Endothelial cell of umbilical vein (primary cell): ENCODE data around the gene SUFU. TPM values are rescaled to one million over a fixed set of nuclear protein-coding genes. Genes with fewer than 3 reads are reported as not detected.

Experiments used
- BruUV-seq: library from RNA; stranded (reverse); fragments of 400-500 nt; replicated peaks from 2 replicates; lab custom pipeline; 2021; lab: Mats Ljungman, UMichigan
- CTCF ChIA-PET: fragments of 300-600, 350-600 bp; sonication (Branson Sonifier 250); formaldehyde crosslinking; loops from one replicate; lab custom pipeline; 2021; ENCODE audit warnings: antibody characterized with exemption, inconsistent platforms; lab: Charles Lee
- POLR2A ChIA-PET: fragments of 300-600, 350-600 bp; sonication (Branson Sonifier 250); formaldehyde crosslinking; loops from one replicate; lab custom pipeline; 2021; ENCODE audit warnings: antibody characterized with exemption, inconsistent platforms; lab: Charles Lee
- DNase-seq: peaks from one replicate; pipeline ENCODE4 v3.0.0-alpha.2; 2011; ENCODE audit warnings: low read depth, low spot score
- FAIRE-seq: peaks from 2 replicates; lab custom pipeline; 2011; peaks lifted over from hg19 to GRCh38; lab: Jason Lieb, UNC
- H2AFZ ChIP-seq: 2 replicates; pipeline ENCODE4 v1.6.0; 2012; ENCODE audit warnings: low read depth, low read length, control low read depth, inconsistent platforms
- H3K27ac ChIP-seq: 2 replicates; pipeline ENCODE4 v1.5.1; 2011; ENCODE audit warnings: low read depth, mild to moderate bottlenecking, control low read depth, low read length, moderate library complexity; ENCODE audit not compliant: insufficient read depth
- H3K27me3 ChIP-seq, 2 experiments: 2 replicates each; pipeline versions ENCODE4 v1.6.0 to v1.6.1; 2011; ENCODE audit warnings: low read length in 2 of 2, mixed read lengths in 1 of 2; ENCODE audit not compliant: control insufficient read depth in 2 of 2, insufficient read depth in 2 of 2
- H3K36me3 ChIP-seq, 2 experiments: 2 replicates in 1 of 2; 3 replicates in 1 of 2; pipeline ENCODE4 v1.5.1; 2011; ENCODE audit warnings: low read length in 2 of 2, mild to moderate bottlenecking in 1 of 2, moderate library complexity in 1 of 2; ENCODE audit not compliant: control insufficient read depth in 2 of 2, insufficient read depth in 2 of 2; ENCODE audit errors: extremely low read depth in 1 of 2
- H3K4me1 ChIP-seq: 3 replicates; pipeline ENCODE4 v1.5.1; 2011; ENCODE audit warnings: mild to moderate bottlenecking, low read length; ENCODE audit not compliant: control insufficient read depth, insufficient read depth; ENCODE audit errors: extremely low read depth
- H3K4me2 ChIP-seq: 2 replicates; pipeline ENCODE4 v1.6.1; 2011; ENCODE audit warnings: low read length, control low read depth, mixed read lengths; ENCODE audit not compliant: insufficient read depth
- H3K4me3 ChIP-seq, 3 experiments: fragments of 200-600 bp in 1 of 3; sonication (generic), shearing (Covaris generic) in 1 of 3; replicated peaks in 1 of 3; 2 replicates each; pipeline ENCODE4 v1.5.1; 2011 to 2016; ENCODE audit warnings: control low read depth in 3 of 3, low read length in 3 of 3, mild to moderate bottlenecking in 2 of 3, inconsistent platforms in 1 of 3, low read depth in 1 of 3, moderate library complexity in 1 of 3; ENCODE audit not compliant: insufficient read depth in 1 of 3
- H3K79me2 ChIP-seq: 2 replicates; pipeline ENCODE4 v1.6.0; 2012; ENCODE audit warnings: low read length, inconsistent platforms; ENCODE audit not compliant: control insufficient read depth, insufficient read depth
- H3K9ac ChIP-seq: replicated peaks from 2 replicates; pipeline ENCODE3; 2011; ENCODE audit warnings: low read length, control low read depth; ENCODE audit not compliant: insufficient read depth; ENCODE audit errors: extremely low read depth
- H3K9me1 ChIP-seq: replicated peaks from 3 replicates; pipeline ENCODE4 v1.6.0; 2011; ENCODE audit warnings: mild to moderate bottlenecking, low read length; ENCODE audit not compliant: control insufficient read depth, insufficient read depth; ENCODE audit errors: extremely low read depth
- H3K9me3 ChIP-seq: replicated peaks from 2 replicates; pipeline ENCODE4 v1.5.1; 2012; ENCODE audit warnings: low read length, inconsistent platforms; ENCODE audit not compliant: control insufficient read depth, insufficient read depth
- H4K20me1 ChIP-seq: replicated peaks from 2 replicates; pipeline ENCODE3; 2011; ENCODE audit warnings: mild to moderate bottlenecking, low read length; ENCODE audit not compliant: control insufficient read depth, insufficient read depth; ENCODE audit errors: extremely low read depth
- EZH2 ChIP-seq: IDR thresholded peaks from 2 replicates; pipeline ENCODE4 v1.6.1; 2012; ENCODE audit warnings: borderline replicate concordance, low read depth, mild to moderate bottlenecking, moderate library complexity, low read length, inconsistent platforms; ENCODE audit not compliant: severe bottlenecking
- FOS ChIP-seq: IDR thresholded peaks from 2 replicates; pipeline ENCODE4 v1.6.1; 2011; ENCODE audit warnings: mild to moderate bottlenecking, low read length, moderate library complexity, borderline replicate concordance; ENCODE audit not compliant: insufficient read depth
- GATA2 ChIP-seq: IDR thresholded peaks from 2 replicates; pipeline ENCODE4 v1.7.0; 2011; ENCODE audit warnings: low read depth, mild to moderate bottlenecking, moderate library complexity, mixed read lengths, low read length; ENCODE audit not compliant: insufficient read length, insufficient read depth
- JUN ChIP-seq: IDR thresholded peaks from 2 replicates; pipeline ENCODE4 v1.6.1; 2011; ENCODE audit warnings: borderline replicate concordance, low read depth; ENCODE audit not compliant: insufficient read length, insufficient read depth
- MYC ChIP-seq: IDR thresholded peaks from one replicate; pipeline ENCODE4 v1.6.1; 2011; ENCODE audit warnings: mild to moderate bottlenecking, low read depth, low read length
- POLR2A ChIP-seq: IDR thresholded peaks from 2 replicates; pipeline ENCODE4 v1.6.1; 2012; ENCODE audit warnings: low read depth, mild to moderate bottlenecking, control low read depth, low read length
- POLR2AphosphoS5 ChIP-seq: IDR thresholded peaks from 2 replicates; pipeline ENCODE4 v1.6.1; 2012; ENCODE audit warnings: low read depth, mild to moderate bottlenecking, control low read depth, low read length, moderate library complexity; ENCODE audit not compliant: insufficient read depth
- dilution Hi-C: fragments of 300-500 bp; cut with MboI; formaldehyde crosslinking; loops from one replicate; pipeline ENCODE4 v1.15.0; 2019; ENCODE audit warnings: low sequenced_read_pairs; ENCODE audit not compliant: extremely low pct_ligation_motif_present
- intact Hi-C: fragments of 100-400 bp; cut with micrococcal nuclease; formaldehyde crosslinking; loops from one replicate; pipeline ENCODE4 v1.10.0; 2022
- polyA plus RNA-seq, 4 experiments: library from polyadenylated mRNA; depleted of rRNA in 3 of 4; stranded (reverse) in 3 of 4; unstranded in 1 of 4; fragments of >200 nt; gene quantifications; 2 replicates each; pipeline versions ENCODE4 v1.2.1 to v1.2.3, GENCODE V29; 2011 to 2012; ENCODE audit warnings: missing spikeins in 1 of 4
- total RNA-seq: library from RNA; stranded (reverse); gene quantifications from 2 replicates; pipeline ENCODE4 v1.2.3, GENCODE V29; 2021
- TF ChIP-seq, protein P1 (sequence below): IDR thresholded peaks from 2 replicates; pipeline ENCODE4 v1.6.1; 2011; ENCODE audit not compliant: insufficient read depth, insufficient read length
- TF ChIP-seq, protein P2 (sequence below), 2 donors: IDR thresholded peaks; 1 replicate in 1 of 2; 2 replicates in 1 of 2; pipeline ENCODE4 v1.5.1; 2011; ENCODE audit warnings: low read length in 2 of 2, mild to moderate bottlenecking in 2 of 2, moderate library complexity in 2 of 2, control low read depth in 1 of 2, inconsistent platforms in 1 of 2, low read depth in 1 of 2; ENCODE audit not compliant: insufficient read depth in 1 of 2; ENCODE audit errors: extremely low read depth in 1 of 2

Gene SUFU
- total and polyA plus RNA-seq, 2 donors (not counting 3 experiments of a cell fraction or from before 2014, with no cell fraction given), result 10.1 to 16.3 TPM

GRCh38 chr10:102639537-102639936 lies 135.8 kb downstream of the SUFU start:
- Histone ChIP-seq H3K4me1 (peaks cover 17% of the 10 kb centered on the region), H3K4me2 (no peak overlapping the region), H3K9ac (no peak overlapping the region), H3K27me3 (no peaks in the 10 kb centered on the region), H3K36me3 (no peaks in the 10 kb centered on the region), H3K27ac (no peak overlapping the region), H3K9me3 (no peaks in the 10 kb centered on the region), H3K79me2 (peaks cover 7% of the 10 kb centered on the region), H2AFZ (no peak overlapping the region), H3K9me1 (no peaks in the 10 kb centered on the region), H4K20me1 (no peaks in the 10 kb centered on the region), H3K4me3 (no peak overlapping the region)
- dilution Hi-C loops, result no loop called here
- ChIA-PET POLR2A (no interaction called here), CTCF (no interaction called here)
- no TSS peak for BruUV-seq
- intact Hi-C loops, result no loop called here
- no peak for TF ChIP-seq FOS
- no peak for TF ChIP-seq GATA2
- FAIRE-seq, result no peak
- DNase-seq, result no peak

- Histone ChIP-seq H2AFZ (peak overlapping the region; percentile 55), H3K27ac (peak overlapping the region; percentile 70), H3K4me2 (peak overlapping the region; percentile 73), H3K9ac (peak overlapping the region; percentile 68), H4K20me1 (no peaks in the 10 kb centered on the region), H3K4me3 (peak overlapping the region in 2 of 3 experiments; percentile 43 to 64), H3K9me3 (no peaks in the 10 kb centered on the region), H3K9me1 (no peaks in the 10 kb centered on the region), H3K79me2 (peaks cover 24% of the 10 kb centered on the region), H3K36me3 (no peaks in the 10 kb centered on the region), H3K4me1 (peaks cover 6% of the 10 kb centered on the region), H3K27me3 (no peaks in the 10 kb centered on the region)
- dilution Hi-C loops (no loop called here), intact Hi-C loops (no loop called here)
- POLR2A ChIA-PET, result interaction anchor here (0.8 to 1.4 kb wide), 6 partner anchors 9 to 44 kb away, joined by 3 to 7 read pairs (median 4); no protein-coding TSS in a partner anchor
- CTCF ChIA-PET, result interaction anchor here (0.8 to 6.9 kb wide), 7 partner anchors 25 to 58 kb away, joined by 3 to 110 read pairs (median 3); no protein-coding TSS in a partner anchor
- no TSS peak for BruUV-seq
- no peak for TF ChIP-seq POLR2AphosphoS5
- no peak for TF ChIP-seq MYC
- TF ChIP-seq, protein P1, sequence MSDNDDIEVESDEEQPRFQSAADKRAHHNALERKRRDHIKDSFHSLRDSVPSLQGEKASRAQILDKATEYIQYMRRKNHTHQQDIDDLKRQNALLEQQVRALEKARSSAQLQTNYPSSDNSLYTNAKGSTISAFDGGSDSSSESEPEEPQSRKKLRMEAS, result no peak
- no peak for TF ChIP-seq POLR2A
- no peak for TF ChIP-seq GATA2
- no peak for TF ChIP-seq JUN
- TF ChIP-seq EZH2, result no peak
- TF ChIP-seq FOS, result no peak
- TF ChIP-seq, protein P2, sequence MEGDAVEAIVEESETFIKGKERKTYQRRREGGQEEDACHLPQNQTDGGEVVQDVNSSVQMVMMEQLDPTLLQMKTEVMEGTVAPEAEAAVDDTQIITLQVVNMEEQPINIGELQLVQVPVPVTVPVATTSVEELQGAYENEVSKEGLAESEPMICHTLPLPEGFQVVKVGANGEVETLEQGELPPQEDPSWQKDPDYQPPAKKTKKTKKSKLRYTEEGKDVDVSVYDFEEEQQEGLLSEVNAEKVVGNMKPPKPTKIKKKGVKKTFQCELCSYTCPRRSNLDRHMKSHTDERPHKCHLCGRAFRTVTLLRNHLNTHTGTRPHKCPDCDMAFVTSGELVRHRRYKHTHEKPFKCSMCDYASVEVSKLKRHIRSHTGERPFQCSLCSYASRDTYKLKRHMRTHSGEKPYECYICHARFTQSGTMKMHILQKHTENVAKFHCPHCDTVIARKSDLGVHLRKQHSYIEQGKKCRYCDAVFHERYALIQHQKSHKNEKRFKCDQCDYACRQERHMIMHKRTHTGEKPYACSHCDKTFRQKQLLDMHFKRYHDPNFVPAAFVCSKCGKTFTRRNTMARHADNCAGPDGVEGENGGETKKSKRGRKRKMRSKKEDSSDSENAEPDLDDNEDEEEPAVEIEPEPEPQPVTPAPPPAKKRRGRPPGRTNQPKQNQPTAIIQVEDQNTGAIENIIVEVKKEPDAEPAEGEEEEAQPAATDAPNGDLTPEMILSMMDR (IDR thresholded peaks at IDR 0.05; ENCODE audit: extremely low read depth in 1 of 2, insufficient read depth in 1 of 2, low read depth in 1 of 2, low read length in 2 of 2), result no peak
- FAIRE-seq (no peak), DNase-seq (no peak)
Measured at GRCh38 chr10:102641402-102641801, 137.6 kb downstream of the SUFU start.
